Embryonic facial prominence (tissue), 1 donor: ENCODE data around the gene ATP13A1.
"Not testable (repeated sequence)": the region's sequence is repeated elsewhere in the genome, so short reads cannot be mapped to it uniquely, and the experiment has no call there.

ENCODE experiments used
- DNase-seq: peaks from one replicate; pipeline ENCODE4 v3.0.0-alpha.2; 2016; ENCODE audit errors: extremely low spot score

Gene ATP13A1

GRCh38 chr19:19663256-19664120 is at the start of gene ATP13A1:
ATP13A1 (minus strand) TSS chr19:19663676; CDS start chr19:19663666, 10 bp downstream.
- DNase-seq: peak; percentile 93

- DNase-seq: no peak
These were observed 48.7 kb upstream of the ATP13A1 start for GRCh38 chr19:19711934-19712828.

GRCh38 chr19:19711306-19711933 is 47.9 kb upstream of the ATP13A1 start:
- DNase-seq: no peak

GRCh38 chr19:19710506-19710905 is 47.0 kb upstream of the ATP13A1 start:
- no peak for DNase-seq

- no peak for DNase-seq
These were observed 41.4 kb upstream of the ATP13A1 start for GRCh38 chr19:19704836-19705235.

- not testable (repeated sequence) for DNase-seq
These were observed 37.0 kb upstream of the ATP13A1 start for GRCh38 chr19:19700493-19700892.

GRCh38 chr19:19697589-19697988 is 34.1 kb upstream of the ATP13A1 start:
- no peak for DNase-seq

GRCh38 chr19:19696386-19696785 is 32.9 kb upstream of the ATP13A1 start:
- no peak for DNase-seq

- no peak for DNase-seq
These were observed 28.2 kb upstream of the ATP13A1 start for GRCh38 chr19:19691683-19692082.

- DNase-seq: not testable (repeated sequence)
These were observed 25.5 kb upstream of the ATP13A1 start for GRCh38 chr19:19689023-19689422.

GRCh38 chr19:19687090-19687489 is 23.6 kb upstream of the ATP13A1 start:
- DNase-seq: no peak

GRCh38 chr19:19686580-19686979 is 23.1 kb upstream of the ATP13A1 start:
- DNase-seq: no peak

GRCh38 chr19:19686119-19686518 is 22.6 kb upstream of the ATP13A1 start:
- not testable (repeated sequence) for DNase-seq

- no peak for DNase-seq
These were observed 15.9 kb upstream of the ATP13A1 start for GRCh38 chr19:19679176-19680073.

- DNase-seq: no peak
These were observed 14.1 kb upstream of the ATP13A1 start for GRCh38 chr19:19677579-19677978.

GRCh38 chr19:19674315-19674714 is 10.8 kb upstream of the ATP13A1 start:
- no peak for DNase-seq

GRCh38 chr19:19672816-19673215 is 9.3 kb upstream of the ATP13A1 start:
- DNase-seq: no peak

GRCh38 chr19:19670070-19670551 is 6.6 kb upstream of the ATP13A1 start:
- no peak for DNase-seq

GRCh38 chr19:19668230-19669012 is 4.9 kb upstream of the ATP13A1 start, which contains the start of gene ZNF101:
ZNF101 (plus strand) TSS chr19:19668839; CDS start chr19:19668964, 125 bp downstream.
- DNase-seq: peak; percentile 65

GRCh38 chr19:19665420-19665948 is 2.0 kb upstream of the ATP13A1 start:
- not testable (repeated sequence) for DNase-seq
